SHP77 treated with DMSO at 0.1 percent for 48 hours (cell line): ENCODE measurements around the gene CST6.
"Not testable (repeated sequence)": the region's sequence is repeated elsewhere in the genome, so short reads cannot be mapped to it uniquely, and the experiment has no call there.

Experiments
- DNase-seq: peaks from one replicate; lab custom pipeline; 2025; lab: John Stamatoyannopoulos, UW

CST6 gene

GRCh38 chr11:65983589-65983987 lies 28.2 kb upstream of the CST6 start:
- DNase-seq: no peak

- no peak for DNase-seq
These were observed 24.5 kb upstream of the CST6 start for GRCh38 chr11:65987336-65987735.

GRCh38 chr11:65988791-65989592 lies 22.8 kb upstream of the CST6 start:
- peak; percentile 85 for DNase-seq

GRCh38 chr11:65992056-65992455 lies 19.8 kb upstream of the CST6 start:
- no peak for DNase-seq

- DNase-seq: no peak
These were observed 14.5 kb upstream of the CST6 start for GRCh38 chr11:65997286-65997685.

- DNase-seq: peak; percentile 97
These were observed 9.7 kb upstream of the CST6 start, which contains the start of the genes BANF1 and EIF1AD for GRCh38 chr11:66001942-66002647. BANF1 (plus strand) TSS chr11:66002503; CDS start chr11:66003251, 748 bp downstream. EIF1AD (minus strand) TSS chr11:66002157; CDS start chr11:66000389, 1,768 bp downstream.

- DNase-seq: no peak
These were observed 9.1 kb upstream of the CST6 start for GRCh38 chr11:66002648-66003225.

- DNase-seq: no peak
These were observed 8.5 kb upstream of the CST6 start for GRCh38 chr11:66003291-66003690.

- no peak for DNase-seq
These were observed 7.6 kb upstream of the CST6 start for GRCh38 chr11:66004186-66004585.

GRCh38 chr11:66006134-66006890 lies 5.5 kb upstream of the CST6 start:
- DNase-seq: no peak

GRCh38 chr11:66006891-66007176 lies 5.0 kb upstream of the CST6 start:
- DNase-seq: no peak

GRCh38 chr11:66007201-66007634 lies 4.6 kb upstream of the CST6 start:
- DNase-seq: no peak

- no peak for DNase-seq
These were observed 3.7 kb upstream of the CST6 start for GRCh38 chr11:66008095-66008467.

GRCh38 chr11:66008468-66009101 lies 3.2 kb upstream of the CST6 start:
- DNase-seq: no peak

- DNase-seq: not testable (repeated sequence)
These were observed 1.8 kb upstream of the CST6 start for GRCh38 chr11:66010036-66010435.

- DNase-seq: no peak
These were observed 496 bp upstream of the CST6 start for GRCh38 chr11:66011239-66011784.

GRCh38 chr11:66012371-66012945 lies 650 bp downstream of the CST6 start:
- DNase-seq: no peak

- no peak for DNase-seq
These were observed 1.3 kb downstream of the CST6 start for GRCh38 chr11:66012946-66013761.

GRCh38 chr11:66013762-66014100 lies 1.9 kb downstream of the CST6 start:
- no peak for DNase-seq

- no peak for DNase-seq
These were observed 3.1 kb downstream of the CST6 start for GRCh38 chr11:66014804-66015453.
